Hippocampal formation (tissue), 2 donors: ENCODE results near the gene PDE7B.

Experiments used
- DNase-seq, 2 donors: peaks; one replicate each; lab custom pipeline; 2025; lab: John Stamatoyannopoulos, UW

Gene PDE7B

DNA sequence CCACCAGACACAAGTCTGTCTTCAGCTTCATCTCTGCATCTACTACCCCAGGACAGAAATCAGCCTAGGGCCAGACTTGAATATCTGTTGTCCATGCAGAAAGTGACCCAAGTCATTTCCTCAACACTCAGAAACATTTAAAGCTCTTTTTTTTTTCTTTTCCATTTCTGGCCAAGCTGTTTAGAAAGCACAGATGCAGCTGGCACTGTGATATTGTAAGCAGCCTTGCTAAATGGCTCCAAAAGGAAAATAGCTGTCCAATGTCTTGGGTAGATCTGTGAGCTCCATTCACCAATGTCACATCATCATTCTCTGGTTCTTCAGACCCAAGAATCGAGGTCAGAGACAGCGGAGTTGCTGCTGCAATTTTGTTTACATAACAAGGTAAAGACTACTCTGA is 174.2 kb downstream of the PDE7B start:
- no peak for DNase-seq

DNA sequence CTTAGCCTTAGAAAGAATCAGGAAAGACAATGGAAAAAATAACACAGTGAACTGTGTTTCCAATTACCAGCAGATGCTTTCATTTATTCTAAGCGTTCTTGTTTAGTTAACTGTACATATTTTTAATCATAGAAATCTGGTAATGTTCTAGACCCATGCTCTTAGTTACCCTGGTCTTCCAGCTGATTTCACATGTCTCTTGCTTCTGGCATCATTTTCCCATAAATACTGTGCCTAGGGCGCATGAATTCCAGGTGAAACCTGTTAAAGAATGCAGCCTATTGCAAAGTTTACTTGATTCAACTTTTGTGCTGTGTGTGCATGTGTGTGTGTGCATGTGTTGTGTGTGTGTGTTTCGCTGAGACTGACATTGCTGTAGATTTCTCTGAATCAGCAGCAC is 178.6 kb downstream of the PDE7B start:
- no peak for DNase-seq

DNA sequence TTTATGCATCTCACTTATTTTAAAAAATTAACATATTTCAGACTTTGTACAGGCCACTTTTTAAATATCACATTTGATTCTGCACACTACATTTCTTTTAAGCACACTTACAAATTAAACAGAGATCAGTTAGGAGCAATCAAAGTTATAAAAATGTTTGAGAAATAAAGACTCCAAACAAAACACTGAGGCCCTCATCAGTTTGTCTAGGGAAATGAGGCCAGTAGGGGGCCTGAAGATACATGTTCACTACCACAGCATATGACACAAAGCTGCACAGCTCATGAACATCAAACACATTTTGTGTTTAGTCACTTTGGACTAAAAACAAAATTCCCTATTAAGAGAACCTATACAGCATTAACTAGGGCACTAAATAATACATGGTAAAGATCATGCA is 180.5 kb downstream of the PDE7B start:
- DNase-seq = no peak

- DNase-seq = no peak
Observed at GRCh38 chr6:136033416-136033815, 181.9 kb downstream of the PDE7B start.

GRCh38 chr6:136034422-136034821 is 182.9 kb downstream of the PDE7B start:
- no peak for DNase-seq

GRCh38 chr6:136035378-136036070 is 184.0 kb downstream of the PDE7B start:
- DNase-seq = no peak

DNA sequence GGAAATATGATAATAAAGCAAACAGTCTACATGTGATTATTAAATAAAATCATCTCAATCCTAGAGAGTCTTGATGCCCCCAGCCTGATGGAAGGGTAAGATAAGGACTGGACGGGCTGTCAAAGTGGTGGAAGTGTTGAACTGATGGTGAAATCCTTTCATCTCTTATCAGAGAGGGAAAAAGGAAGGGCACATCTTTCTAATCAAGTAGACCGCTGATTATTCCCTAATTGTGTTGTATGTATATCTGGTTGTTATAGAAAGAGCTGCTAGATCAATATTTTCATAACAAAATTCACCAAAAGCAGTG is 184.5 kb downstream of the PDE7B start:
- DNase-seq = no peak

DNA sequence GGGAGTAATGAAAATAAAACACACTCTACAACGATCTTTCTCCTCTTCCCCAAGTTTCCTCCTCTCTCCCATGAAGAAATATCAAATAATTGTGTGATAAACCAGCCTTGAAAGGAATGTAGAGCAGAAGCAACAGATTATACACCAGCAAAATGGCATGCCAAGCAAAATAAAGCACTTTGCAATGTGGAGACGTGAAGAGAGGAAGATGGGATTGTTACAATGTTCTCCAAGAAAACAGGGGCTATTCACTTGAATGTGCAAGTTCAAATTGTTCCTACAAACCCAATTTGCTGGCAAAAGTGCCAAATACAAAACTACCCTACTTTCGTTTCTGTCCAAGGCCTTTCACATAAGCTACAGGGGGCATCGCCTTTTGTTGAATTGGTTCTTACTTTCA is 185.1 kb downstream of the PDE7B start:
- no peak for DNase-seq

- no peak for DNase-seq
Observed at GRCh38 chr6:136037242-136037875, 185.9 kb downstream of the PDE7B start.

DNA sequence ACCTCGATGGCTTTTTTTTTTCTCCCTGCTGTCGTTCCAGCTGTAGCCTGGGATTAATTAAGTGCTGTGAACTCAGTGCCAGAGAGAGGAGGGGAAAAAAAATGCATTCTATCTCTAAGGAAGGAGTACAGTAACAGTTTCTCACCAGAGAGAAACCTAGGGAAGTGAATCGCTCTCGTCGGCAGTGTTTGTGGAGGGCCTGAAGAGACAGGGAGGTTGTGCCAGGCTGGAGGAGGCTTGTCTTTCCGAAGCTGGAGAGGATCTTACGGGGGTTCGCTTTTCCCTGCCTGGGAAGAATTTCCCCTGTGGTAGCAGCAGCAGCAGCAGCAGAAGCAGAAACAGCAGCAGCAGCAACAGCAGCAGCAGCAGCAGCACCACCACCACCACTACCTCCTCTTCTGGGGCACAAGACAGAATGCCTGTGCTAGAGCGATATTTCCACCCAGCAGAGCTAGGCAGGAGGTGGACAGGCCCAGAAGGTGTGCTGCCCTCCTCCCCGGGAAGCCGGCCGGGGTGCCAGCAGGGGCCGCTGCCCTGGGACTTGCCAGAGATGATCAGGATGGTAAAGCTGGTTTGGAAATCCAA is 186.5 kb downstream of the PDE7B start:
- DNase-seq = no peak

GRCh38 chr6:136038531-136038930 is 187.0 kb downstream of the PDE7B start:
- no peak for DNase-seq

DNA sequence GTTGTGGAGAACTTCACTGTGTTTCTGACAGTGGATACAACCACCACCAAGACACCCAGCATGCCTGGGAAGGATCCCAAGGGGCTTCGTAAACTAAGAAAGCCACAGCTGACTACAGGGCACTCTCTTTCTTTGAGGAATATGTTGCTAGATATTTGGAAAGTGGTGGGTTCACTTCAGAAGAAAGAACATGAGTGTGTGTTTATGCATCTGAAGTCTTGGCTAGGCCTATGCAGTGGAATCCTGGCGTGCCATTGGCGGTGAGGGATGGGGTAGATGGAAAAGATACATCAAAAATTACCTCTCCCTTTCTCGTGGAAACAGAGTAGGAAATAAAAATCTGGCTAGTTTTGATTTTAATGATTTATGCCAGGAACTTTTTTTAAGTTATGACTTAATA is 187.7 kb downstream of the PDE7B start:
- DNase-seq = no peak

DNA sequence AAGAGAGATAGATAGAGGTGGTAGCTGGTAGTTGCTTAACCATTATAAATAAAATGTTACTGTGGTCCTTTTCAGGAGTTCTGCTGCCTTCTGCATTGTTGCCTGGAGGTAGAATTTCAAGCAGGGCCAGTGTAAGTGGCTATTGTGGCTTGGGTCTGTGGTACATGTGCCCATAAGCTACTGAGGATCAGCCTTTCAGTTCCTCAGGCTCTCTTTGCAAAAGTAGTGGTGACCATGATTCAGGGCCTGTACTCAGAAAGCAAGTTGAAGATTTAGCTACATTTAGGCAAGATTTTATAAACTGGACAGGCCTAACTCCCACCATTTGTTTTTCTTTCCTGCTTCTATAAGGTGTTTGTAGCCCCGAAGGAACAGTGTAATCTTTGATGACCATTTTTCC is 199.0 kb downstream of the PDE7B start:
- no peak for DNase-seq

- DNase-seq = no peak
Observed at GRCh38 chr6:136051140-136051775, 199.8 kb downstream of the PDE7B start.

GRCh38 chr6:136052031-136052430 is 200.5 kb downstream of the PDE7B start:
- DNase-seq = no peak

DNA sequence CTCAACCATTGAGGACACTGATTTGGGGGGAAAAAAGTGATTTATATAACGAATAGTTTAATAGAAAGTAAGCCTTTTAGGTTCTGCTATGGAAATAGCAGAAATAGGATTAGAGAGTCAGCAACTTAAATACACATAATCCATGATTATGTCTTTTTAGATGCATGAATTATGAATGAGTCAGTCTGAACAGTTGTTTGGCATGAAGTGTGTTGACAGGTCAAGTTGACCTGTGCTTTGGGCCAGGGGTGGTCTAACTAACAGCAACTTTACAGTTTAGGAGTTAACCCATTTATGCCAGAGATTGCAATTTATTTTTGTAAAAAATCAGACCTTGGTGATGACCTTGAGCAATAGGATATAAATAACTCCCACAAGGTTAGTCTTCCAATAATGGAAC is 207.4 kb downstream of the PDE7B start:
- no peak for DNase-seq

GRCh38 chr6:136059308-136059707 is 207.8 kb downstream of the PDE7B start:
- DNase-seq = peak in 1 of 2 donors; percentile 18

DNA sequence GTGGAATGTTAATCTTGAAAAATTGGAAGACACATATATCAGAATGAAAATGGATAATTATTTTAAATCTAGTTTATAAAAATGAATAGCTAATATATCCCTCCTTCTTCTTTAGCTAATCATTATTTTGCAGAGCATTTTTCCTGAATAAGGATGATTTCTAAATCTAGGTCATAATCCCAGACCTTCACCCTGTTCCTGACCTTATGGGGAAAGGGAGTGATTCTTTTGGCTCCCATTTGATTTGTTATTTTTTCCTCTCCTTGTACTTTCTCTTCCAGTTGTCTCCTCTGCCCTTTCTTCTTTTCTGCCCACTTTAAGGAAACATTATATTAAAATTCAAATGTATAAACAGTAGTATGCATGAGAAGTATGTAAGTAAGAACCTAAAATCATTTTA is 208.6 kb downstream of the PDE7B start:
- DNase-seq = no peak

- DNase-seq = no peak
Observed at GRCh38 chr6:136060759-136061158, 209.3 kb downstream of the PDE7B start.

GRCh38 chr6:136061701-136062100 is 210.2 kb downstream of the PDE7B start:
- DNase-seq = no peak

GRCh38 chr6:136063096-136063495 is 211.6 kb downstream of the PDE7B start:
- no peak for DNase-seq

DNA sequence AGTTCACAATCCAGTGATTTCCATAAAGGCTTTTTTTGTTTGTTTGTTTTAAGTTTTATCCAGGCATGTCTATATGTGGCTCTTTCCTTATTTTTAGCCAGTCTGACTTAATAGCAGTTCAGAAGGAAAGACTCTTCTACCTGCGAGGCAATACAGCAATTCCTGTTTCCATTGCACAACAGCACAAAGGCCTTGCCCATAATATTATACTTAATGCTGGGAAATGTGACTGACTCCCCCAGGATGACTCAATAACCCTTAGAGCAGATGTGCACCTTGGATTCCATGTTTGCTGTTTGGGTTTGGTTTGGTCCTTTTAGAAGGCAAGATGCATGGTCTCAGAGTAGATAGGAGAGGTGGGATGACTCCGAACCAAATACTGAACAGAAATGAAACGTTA is 214.5 kb downstream of the PDE7B start:
- DNase-seq = no peak

DNA sequence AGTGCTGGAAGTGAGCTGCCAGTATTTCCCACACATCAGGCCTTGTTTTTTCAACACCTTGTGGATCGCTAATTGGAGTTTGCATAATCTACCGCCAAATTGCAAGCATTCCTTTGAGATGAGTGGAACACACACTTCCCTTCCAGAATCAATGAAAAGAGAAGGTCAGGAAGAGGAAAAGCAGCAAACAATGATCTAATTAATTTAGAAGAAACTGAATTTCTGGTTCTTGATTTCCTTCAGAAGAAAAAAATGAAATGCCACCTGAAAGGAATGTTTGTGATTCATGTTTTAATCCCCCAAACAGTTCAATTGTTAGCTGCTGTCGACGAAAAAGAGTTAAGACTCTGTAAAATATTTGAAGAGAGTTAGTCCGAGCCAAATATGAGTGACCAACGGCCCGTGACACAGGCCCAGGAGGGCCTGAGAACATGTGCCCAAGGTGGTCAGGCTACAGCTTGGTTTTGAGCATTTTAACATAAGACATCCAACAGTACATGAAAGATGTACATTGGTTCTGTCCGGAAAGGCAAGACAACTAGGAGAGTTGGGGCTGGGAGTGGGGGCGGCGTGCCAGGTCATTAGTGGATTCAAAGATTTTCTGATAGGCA is 216.3 kb downstream of the PDE7B start:
- DNase-seq = no peak
